Measurements from ENCODE around the gene PSORS1C2.
"Not testable (repeated sequence)": the region's sequence is repeated elsewhere in the genome, so short reads cannot be mapped to it uniquely, and the experiment has no call there.

The PSORS1C2 gene

DNA sequence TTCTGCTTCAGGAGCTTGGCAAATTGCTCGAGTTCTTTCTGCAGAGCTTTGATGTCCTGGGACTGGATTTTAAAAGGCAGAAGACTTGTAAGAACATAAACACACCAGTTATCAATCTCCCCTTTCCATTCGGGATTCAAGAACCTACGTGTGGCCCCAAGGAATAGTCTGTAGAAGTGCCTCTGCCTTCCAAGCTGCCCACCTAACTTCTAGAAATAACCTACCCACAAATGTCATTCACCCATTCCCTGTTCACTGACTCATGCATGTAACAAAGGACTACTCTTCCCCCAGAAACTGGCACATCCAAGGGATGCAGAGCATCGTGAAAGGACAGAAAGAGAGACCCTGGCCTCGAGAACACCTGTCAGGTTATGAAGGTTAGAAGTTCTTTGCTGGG lies 27.1 kb upstream of the PSORS1C2 start:
- no peak for DNase-seq (ENCODE audit: low read depth)

DNA sequence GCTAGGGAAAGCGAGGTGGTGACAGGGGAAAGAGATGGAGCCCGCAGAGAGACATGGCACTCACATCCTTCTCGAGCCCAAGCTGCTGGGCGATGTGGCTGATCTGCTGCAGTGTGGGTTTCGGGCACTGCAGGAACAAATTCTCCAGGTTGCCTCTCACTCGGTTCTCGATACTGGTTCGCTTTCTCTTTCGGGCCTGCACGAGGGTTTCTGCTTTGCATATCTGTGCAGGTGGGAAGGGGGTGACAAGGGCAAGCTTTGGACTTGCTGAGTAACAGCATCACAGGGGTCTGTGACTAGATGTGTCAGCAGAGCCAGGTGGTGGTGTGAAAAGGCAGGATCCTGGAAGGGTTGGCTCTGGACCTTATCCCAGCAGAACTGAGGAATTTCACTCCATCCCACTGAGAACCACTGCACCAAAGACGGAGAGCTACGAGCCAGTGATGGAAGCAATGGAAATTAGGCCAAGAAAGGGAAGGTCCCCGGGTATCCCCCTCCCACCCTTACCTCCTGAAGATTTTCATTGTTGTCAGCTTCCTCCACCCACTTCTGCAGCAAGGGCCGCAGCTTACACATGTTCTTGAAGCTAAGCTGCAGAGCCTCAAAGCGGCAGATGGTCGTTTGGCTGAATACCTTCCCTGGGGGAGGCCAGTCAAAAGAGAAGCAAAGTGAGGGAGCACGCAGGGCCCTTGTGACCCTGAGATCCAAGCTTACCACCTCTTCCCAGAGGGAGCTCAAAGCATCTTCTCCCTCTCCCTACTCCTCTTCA lies 26.4 kb upstream of the PSORS1C2 start:
- not testable (repeated sequence) for DNase-seq (ENCODE audit: low read depth)

DNA sequence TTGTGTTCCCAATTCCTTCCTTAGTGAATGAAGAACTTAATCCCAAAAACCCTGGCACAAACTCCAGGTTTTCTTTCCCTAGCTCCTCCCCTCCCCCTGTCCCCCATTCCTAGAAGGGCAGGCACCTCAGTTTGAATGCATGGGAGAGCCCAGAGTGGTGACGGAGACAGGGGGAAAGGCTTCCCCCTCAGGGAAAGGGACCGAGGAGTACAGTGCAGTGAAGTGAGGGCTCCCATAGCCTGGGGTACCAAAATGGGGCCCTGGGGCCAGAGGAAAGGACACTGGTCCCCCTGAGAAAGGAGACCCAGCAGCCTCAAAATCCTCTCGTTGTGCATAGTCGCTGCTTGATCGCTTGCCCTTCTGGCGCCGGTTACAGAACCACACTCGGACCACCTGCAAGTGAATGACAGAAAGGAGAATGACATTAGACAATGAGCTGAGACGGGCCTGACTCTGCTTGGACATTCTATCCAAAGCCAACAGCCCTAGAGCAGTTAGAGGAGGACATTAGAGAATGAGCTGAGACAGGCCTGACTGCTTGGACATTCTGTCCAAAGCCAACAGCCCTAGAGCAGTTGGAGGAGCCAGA lies 25.7 kb upstream of the PSORS1C2 start:
- not testable (repeated sequence) for DNase-seq (ENCODE audit: low read depth)

DNA sequence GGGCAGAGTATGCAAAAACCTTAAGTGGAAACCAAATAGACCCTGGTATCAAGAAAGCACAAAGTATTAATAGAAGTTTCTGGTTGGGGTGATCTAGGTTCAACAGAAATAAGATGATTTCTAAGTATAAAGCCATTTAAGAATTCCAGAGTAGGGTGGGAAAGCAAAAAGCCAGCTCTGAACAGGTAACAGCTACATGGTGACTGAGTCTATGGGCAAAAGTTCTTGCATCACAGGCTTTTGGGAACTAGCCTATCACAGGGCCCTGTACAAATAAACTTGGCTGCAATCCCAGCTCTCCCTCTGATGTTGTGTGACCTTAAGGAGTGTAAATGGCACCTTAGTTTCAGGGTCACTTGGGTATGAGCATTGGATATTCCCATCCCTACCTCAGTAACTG lies 25.1 kb upstream of the PSORS1C2 start:
- no peak for DNase-seq (ENCODE audit: low read depth)

DNA sequence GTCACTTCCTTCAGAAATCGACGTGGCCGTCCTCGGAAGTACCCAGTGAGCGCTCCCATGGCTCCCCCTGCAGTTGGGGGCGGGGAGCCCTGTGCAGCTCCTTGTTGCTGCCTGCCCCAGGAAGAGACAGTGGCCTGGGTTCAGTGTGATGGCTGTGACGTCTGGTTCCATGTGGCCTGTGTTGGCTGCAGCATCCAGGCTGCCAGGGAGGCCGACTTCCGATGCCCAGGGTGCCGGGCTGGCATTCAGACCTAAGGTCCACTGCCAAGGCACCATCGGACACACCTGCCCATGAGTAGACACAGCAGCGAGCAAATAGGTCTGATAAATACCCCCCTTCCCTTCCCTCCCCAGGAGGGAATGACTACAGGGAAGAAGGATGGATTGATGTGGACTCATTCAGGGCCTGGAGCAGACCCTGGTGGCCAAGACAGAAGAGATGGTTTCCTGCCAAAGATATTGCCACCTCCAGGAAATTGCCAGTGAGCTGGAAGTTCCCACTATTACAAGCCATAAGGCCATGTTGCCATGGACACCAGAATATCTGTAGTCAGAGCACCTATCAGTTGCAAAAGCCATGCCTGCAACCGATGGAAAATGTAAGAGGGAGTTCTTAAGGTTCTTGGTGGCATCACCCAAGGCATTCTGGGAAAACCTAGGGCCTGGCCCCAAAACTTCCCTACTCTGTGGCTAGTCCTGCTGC lies 23.7 kb upstream of the PSORS1C2 start:
- DNase-seq (ENCODE audit: low read depth), result no peak

DNA sequence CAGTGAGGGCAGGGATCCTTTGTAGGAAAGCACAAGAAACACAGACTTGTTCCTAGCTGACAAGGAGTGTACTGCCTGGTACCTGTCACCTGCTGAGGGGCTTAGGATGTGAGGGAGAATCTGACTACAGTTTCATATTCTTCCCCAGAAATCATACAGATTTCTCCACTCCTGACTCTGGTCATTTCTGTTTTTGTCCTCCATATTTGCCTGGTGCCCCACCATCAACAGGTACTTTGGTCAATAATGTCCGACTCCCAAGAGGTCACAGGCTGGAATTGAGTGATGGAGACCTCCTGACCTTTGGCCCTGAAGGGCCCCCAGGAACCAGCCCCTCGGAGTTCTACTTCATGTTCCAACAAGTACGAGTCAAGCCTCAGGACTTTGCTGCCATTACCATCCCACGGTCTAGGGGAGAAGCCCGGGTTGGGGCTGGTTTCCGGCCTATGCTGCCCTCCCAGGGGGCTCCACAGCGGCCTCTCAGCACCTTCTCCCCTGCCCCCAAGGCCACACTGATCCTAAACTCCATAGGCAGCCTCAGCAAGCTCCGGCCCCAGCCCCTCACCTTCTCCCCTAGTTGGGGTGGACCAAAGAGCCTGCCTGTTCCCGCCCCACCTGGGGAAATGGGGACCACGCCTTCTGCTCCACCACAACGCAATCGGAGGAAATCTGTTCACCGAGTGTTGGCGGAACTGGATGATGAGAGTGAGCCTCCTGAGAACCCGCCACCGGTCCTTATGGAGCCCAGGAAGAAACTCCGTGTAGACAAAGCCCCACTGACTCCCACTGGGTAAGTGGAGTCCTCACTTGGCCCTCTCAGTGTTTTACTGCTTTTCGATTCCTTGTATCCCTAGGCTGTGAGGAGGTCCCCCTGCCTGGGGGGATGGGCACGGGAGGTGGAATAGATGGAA lies 22.6 kb upstream of the PSORS1C2 start:
- no peak for DNase-seq (ENCODE audit: low read depth)

DNA sequence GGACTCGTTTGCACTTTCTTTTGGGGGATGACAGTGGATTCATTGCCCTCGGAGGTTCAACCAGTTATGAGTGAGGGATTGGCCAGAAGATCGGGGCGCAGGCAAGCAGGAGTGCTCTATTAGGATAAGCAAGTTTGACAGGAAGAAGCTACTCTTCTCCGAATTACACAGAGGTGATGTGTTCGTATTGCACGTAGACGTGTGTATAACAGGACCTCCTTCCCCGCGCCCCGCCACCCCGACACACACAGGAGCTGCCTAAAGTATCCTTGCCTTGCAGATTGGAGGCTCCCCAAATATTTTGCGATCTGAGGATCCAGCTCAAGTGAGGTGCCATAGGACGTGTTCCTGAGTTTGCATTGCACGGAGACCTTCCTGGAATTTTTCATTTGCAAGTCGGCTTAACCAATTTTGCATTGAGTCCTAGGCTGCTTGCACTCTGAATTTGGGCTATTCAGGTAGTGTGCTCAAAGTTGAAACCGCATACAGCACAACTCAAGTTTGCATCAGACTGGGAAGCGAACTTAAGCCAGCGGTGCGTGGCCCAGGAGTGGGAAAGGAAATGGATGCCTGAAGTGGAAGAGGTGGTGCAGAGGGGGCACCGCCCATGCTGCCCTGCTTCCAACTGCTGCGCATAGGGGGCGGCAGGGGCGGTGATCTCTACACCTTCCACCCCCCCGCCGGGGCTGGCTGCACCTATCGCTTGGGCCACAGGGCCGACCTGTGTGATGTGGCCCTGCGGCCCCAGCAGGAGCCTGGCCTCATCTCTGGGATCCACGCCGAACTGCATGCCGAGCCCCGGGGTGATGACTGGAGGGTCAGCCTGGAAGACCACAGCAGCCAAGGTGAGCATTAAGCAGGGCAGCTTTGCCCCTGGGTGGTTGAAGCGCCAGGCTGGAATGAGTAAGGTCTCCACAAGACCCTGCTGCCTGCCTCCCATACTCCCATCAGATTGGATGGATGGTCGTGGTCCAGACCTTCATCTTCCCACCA lies 20.3 kb upstream of the PSORS1C2 start:
- no peak for DNase-seq (ENCODE audit: low read depth)

DNA sequence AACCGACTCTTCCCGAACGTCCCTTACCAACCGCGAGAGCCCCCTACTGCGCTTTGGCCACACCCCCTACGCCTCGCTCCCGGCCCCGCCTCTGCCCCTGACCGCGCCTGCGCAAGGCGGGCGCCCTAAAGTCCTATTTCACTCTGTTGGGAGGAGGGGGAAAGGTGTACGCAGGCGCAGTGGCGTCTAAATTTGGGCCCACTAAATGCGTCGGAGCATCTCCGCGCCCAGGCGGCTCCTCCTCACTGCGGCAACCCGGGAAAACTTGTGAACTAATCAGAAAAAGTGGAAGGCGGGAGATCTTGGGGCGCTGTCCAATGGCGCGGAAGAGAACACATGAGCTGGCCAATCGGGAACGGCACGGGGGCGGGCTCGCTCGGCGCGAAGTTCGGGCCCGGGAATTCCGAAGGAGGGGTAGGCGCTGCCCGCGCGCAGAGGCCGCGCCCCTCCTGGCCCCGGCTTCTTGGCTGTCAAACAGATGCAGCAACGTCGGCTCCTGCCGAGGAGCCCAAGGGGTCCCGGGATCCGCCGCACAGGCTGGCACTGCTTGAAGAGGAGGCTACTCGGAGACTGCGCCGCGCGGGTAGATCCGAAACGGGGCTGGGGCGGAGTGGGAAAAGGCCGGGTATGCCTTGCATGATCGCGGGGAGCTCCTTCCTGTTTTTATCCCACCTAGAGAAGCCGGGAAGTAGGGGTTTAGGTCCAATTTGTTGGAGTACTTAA lies 19.4 kb upstream of the PSORS1C2 start, which contains the start of gene TCF19:
TCF19 (plus strand) TSS at position 450 of the 723 bp plus-strand sequence. CDS start 881 bp downstream, outside the sequence.
- peak; percentile 98 for DNase-seq (ENCODE audit: low read depth)

DNA sequence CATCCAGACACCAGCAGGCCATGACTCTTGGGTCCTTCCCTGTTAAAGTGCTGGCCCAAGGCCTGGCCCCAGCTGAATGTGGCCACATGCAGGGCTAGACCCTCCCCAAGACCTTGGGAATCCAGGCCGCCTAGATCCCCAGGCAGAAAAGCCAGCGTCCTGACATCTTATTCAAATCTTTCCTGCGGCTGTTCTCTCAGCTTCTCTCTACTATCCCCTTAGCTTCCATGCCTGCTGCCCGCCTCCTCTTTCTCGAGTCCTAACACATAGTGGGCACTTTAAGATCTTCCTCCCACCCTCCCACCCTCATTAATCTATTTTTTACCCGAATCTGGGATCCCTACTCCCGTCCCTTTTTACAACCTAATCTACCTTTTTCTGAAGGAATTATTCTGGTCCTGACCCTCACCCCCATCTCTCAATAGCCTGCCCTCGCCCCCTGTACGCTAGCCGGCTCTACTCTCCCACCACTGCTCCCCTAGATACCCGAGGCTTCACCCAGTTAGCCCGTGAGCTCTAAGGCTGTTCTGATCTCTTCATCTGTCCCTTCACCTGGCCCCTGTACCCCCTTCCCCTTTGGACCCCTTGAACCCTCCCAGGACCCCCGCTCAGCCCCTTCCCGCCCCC lies 18.8 kb upstream of the PSORS1C2 start, which contains the start of gene CCHCR1:
CCHCR1 (minus strand) TSS at position 290 of the 627 bp plus-strand sequence; CDS start at position 88, 202 bp downstream.
- DNase-seq (ENCODE audit: low read depth), result no peak

DNA sequence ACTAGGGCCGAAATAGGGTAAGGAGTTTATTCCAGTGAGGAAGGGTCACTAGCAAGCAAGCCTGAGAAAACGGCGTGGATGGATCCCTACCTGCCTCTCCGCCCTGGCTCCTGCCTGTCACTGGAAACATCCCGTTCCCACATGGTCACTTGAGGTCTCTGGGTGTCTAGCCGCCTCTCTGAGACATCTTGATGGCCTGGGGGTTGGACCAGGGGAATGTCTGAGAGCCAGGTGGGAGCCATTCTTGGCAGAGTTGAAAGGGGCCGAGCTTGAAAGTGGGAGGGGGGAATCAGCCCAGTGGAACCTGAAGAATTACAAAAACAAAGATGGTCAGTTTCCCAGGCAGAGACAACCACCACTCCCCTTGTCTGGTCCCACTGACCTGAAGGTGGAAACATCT lies 17.8 kb upstream of the PSORS1C2 start:
- DNase-seq (ENCODE audit: low read depth), result no peak

DNA sequence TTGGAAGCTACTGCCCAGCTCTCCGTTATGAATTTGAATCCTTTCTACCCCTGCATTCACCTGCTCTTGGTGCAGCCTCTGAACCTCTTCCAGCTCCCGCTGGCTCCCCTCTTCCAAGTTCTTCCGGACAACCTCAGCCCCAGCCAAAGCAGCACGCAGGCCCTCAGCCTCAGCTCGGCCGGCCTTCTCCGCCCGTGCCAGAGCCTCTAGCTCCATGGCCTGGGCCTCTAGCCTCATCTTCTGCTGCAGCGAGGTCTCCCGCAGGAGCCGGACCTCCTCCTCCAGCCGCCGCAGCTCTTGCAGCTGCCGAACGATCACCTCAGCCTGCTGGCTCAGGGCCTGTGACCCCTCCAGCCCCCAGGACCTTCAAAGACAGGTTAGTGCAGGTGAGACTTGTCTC lies 15.6 kb upstream of the PSORS1C2 start:
- DNase-seq (ENCODE audit: low read depth), result no peak

DNA sequence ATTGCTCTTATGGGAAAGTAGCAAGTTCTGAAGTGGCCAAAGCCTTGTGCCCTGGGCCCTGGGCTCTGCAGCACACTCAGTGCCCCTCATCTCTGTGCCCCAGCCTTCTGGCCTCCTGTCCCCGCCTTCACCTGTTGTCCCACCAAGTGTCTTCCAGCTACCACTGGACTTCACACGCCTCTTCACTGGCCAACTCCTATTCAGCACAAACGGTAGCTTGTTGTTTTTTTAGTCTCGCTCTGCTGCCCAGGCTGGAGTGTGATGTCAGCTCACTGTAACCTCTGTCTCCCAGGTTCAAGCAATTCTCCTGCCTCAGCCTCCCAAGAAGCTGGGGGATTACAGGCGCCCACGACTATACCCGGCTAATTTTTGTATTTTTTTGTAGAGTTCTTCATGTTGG lies 13.9 kb upstream of the PSORS1C2 start:
- no peak for DNase-seq (ENCODE audit: low read depth)

DNA sequence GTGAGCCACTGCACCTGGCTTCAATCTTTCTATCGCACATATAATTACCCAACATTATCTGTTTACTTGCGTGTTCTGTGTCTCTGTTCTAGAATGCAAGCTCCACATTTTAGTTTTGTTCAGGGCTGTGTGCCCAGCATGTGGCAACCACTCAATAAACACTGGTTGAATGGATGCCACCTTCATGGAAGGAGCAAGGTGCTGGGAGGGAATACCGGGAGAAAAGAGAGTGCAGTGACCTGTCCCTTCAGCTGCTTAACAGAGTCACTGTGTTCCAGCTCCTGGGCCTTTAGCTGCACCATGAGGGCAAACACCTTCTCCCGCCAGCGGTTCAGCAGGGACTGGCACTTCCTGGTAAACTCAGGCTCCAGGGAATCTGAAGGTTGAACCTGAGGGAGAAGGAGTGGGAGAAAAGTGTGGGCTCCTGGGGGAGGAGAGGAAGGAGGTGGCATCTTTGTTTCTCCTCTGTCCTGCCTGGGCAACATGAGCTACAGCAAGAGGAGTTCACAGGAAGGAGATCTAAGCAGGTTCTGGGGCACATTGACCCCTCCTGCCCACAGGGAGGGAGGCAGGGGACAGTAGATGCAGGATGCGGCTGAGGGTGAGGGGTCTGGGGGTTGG lies 11.1 kb upstream of the PSORS1C2 start:
- DNase-seq (ENCODE audit: low read depth), result no peak

DNA sequence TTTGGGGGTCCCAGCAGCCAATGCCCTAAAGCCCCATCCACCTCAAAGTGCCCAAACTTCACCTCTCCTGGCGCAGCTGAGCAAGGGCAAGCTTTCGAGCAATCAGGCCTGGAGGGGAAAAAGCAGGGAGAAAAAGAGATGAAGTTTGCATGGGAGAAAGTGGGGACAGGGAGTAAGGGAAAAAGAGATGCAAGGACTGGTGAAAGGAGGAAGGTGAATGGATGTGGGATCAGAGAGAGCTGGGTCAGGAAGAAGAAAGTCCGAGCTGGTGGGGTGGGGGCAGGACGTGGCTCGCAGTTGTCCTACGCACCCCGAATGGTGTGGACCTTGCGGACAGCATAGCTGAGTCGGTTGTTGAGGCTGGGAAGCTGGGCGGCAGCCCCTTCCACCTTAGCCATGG lies 6.5 kb upstream of the PSORS1C2 start:
- DNase-seq (ENCODE audit: low read depth), result no peak

DNA sequence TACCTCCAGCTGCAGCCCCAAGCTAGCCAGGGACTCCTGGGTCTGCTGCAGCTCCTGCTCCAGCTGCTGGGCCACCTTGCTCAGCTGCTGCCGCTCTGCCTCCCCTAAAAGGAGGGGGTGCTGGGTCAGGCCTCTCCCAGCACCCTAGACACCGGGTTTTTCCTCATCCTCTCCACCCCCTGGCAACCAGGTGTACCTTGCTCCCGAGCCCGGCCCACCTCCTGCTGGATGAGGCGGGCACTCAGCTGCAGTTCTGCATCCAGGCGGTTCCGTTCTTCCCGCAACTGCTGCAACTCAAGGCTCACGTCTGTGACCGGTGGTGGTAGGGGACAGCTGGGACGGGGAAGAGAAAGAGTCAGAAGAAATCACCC lies 6.1 kb upstream of the PSORS1C2 start:
- DNase-seq (ENCODE audit: low read depth), result no peak

DNA sequence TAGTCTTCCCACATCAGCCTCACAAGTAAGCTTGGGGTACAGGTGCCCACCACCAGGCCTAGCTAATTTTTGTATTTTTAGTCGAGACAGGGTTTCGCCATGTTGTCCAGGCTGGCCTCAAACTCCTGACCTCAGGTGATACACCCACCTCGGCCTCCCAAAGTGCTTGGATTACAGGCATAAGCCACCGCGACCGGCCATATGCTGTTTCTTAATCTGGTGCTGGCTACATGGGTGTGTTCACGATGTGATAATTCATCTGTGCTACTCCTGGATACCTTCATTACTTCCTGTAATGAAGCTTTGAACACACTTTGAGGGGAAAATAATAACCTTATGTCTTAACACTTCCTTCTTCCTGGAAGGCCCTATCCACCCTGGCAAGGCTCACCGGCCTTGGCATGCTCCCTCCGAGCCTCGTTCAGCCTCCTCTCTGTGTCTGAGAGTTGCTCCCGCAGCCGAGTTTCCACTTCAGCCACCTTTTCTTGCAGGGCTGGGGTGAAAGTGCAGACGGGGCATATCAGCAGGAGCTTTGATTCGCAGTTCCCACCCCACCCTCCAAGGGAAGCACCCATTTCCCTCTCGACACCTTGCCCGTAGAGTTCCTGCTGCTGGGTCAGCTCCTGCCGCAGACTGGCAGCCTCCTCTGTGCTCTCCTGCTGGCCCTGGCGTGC lies 5.6 kb upstream of the PSORS1C2 start:
- no peak for DNase-seq (ENCODE audit: low read depth)

DNA sequence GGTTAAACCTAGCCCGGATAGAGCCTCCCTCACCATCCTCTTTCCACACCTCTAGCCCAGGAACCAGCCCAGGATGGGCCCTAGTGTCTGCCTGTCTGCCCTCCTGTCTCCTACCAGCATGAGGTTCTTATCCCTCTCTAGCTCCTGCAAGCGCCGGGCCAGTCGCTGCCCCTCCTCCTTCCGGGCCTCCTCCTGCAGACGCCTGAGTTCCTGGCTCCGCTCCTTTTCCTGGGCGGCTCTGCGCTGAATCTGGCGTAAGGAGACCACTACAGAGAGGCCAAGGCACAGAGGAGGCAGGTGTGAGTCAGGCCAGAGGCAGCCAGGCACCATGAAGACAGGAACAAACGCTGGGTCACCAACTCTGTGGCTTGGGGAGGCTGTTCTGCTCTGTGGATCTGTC lies 4.3 kb upstream of the PSORS1C2 start:
- peak; percentile 36 for DNase-seq (ENCODE audit: low read depth)

DNA sequence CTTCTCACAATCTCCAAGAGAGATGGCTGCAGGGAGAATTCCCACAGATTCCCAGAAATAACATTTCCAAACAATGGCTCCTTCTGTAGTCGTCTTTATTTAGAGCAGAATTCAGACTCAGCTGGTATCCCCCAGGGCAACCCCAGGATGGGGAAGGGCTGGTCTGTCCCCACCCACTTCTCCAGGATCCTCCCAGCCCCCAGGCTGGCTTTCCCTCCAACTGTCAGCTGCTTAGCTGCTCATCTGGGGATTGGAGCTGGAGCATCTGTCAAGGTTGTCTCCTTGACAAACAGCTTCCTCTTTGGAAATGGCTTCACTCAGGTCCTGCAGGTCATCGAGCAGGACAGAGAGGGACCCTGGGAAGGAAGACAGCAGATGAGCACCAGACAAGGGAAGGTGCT lies 3.5 kb upstream of the PSORS1C2 start:
- DNase-seq (ENCODE audit: low read depth), result no peak

DNA sequence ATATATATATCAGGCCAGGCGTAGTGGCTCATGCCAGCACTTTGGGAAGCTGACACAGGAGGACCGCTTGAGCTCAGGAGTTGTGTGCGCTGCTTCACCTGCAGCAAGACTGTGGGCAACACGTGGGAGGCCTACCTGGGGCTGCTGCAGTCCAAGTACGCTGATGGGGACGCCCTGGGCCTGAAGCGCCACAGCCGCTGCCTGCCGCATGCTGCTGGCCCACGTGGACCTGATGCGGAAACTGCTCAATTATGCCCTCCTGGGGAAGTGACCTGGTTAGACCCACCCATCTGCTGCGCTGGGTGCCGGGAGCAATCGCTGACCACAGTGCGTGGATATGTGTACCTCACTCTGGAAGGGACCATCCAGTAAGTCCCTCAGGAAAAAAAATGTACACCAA lies 1.8 kb upstream of the PSORS1C2 start:
- DNase-seq (ENCODE audit: low read depth), result no peak
